Heart right ventricle (tissue), 16 donors: ENCODE measurements around the gene LRRC55. TPM values are rescaled to one million over a fixed set of nuclear protein-coding genes. Genes with fewer than 3 reads are reported as not detected.
A peak's percentile ranks its signal among the peaks of the same experiment; 100 is the strongest.

Source experiments
- ATAC-seq, 8 donors: fragments of 200-7000 bp; cut with Tn5 transposase; one replicate each; pipeline ENCODE4 v1.9.1; 2020; ENCODE audit warnings: mild to moderate bottlenecking in 8 of 8, moderate library complexity in 8 of 8, moderate number of reproducible peaks in 1 of 8
- DNase-seq, 2 donors: peaks; one replicate each; pipeline ENCODE4 v3.0.0-alpha.2; 2020
- H3K27ac ChIP-seq, 10 donors: fragments of 200-600 bp; sonication (generic) in 2 of 10; one replicate each; pipeline versions ENCODE4 v1.5.0 to v1.8.0; 2020 to 2022; ENCODE audit warnings: mild to moderate bottlenecking in 3 of 10
- H3K27me3 ChIP-seq, 7 donors: fragments of 200-600 bp; one replicate each; pipeline ENCODE4 v1.8.0; 2021 to 2022; ENCODE audit warnings: mild to moderate bottlenecking in 2 of 7
- H3K36me3 ChIP-seq, 9 donors: fragments of 200-600 bp; sonication (generic) in 1 of 9; one replicate each; pipeline versions ENCODE4 v1.5.0 to v1.8.0; 2020 to 2022; ENCODE audit warnings: mild to moderate bottlenecking in 2 of 9
- H3K4me1 ChIP-seq, 9 donors: fragments of 200-600 bp; sonication (generic) in 1 of 9; one replicate each; pipeline versions ENCODE4 v1.5.0 to v1.8.0; 2020 to 2022; ENCODE audit warnings: mild to moderate bottlenecking in 4 of 9
- H3K4me3 ChIP-seq, 10 donors: fragments of 200-600 bp; sonication (generic) in 2 of 10; one replicate each; pipeline versions ENCODE4 v1.5.0 to v1.8.0; 2020 to 2022; ENCODE audit warnings: mild to moderate bottlenecking in 7 of 10, moderate library complexity in 2 of 10
- H3K9me3 ChIP-seq, 11 donors: fragments of 200-600 bp in 10 of 11; sonication (generic) in 2 of 11; one replicate each; pipeline versions ENCODE4 v1.5.0 to v1.8.0; 2013 to 2022; ENCODE audit warnings: mild to moderate bottlenecking in 2 of 11, control low read depth in 1 of 11, moderate library complexity in 1 of 11
- CTCF ChIP-seq, 9 donors: fragments of 200-600 bp; sonication (generic) in 2 of 9; IDR thresholded peaks; one replicate each; pipeline versions ENCODE4 v1.5.0 to v1.8.0; 2021 to 2022; ENCODE audit warnings: antibody characterized with exemption in 9 of 9, mild to moderate bottlenecking in 5 of 9, moderate library complexity in 1 of 9
- WGBS, 2 donors: extraction: QIAGEN DNeasy Blood & Tissue Kit; methylation state at CpG; one replicate each; pipeline ENCODE4 v1.1.7; 2013; ENCODE audit warnings: inconsistent platforms in 1 of 2; 5-methylcytosine and 5-hydroxymethylcytosine counted together
- intact Hi-C, 10 donors: fragments of 100-400 bp; cut with DNase I; formaldehyde crosslinking; loops; one replicate each; pipeline versions ENCODE4 v1.11.1 to v1.14.2; 2022
- polyA plus RNA-seq, 2 donors: library from polyadenylated mRNA; stranded (reverse); fragments of 200-250 nt; gene quantifications; one replicate each; pipeline ENCODE4 v1.2.3, GENCODE V29; 2013
- total RNA-seq, 10 donors: library from RNA; stranded (reverse); fragmentation: NEBNext Ultra II Directional in 3 of 10; extraction: Animal tissue kit (Norgen Biotek cat#: 25700) in 3 of 10; gene quantifications; one replicate each; pipeline versions ENCODE4 v1.2.1 to v1.2.4, GENCODE V29; 2021 to 2023
- donor health status: Arrhythmogenic right ventricular cardiomyopathy.
- donor health status: ischemic (EF 13 %, LVEDD 7.1; RV severe dilation, severe dysfunction).
- donor health status: healthy with polysubstance abuse.
- donor health status: DM: no; HTN: yes; CAD: no.
- donor health status: DM: no; HTN: no; CAD: no.
- donor health status: ischemic (EF 25% LVEDD 6.9; RV normal size, moderate dysfunction).
- donor health status: ischemic (EF 25% LVEDD 5.7; RV mildly dilated, moderate dysfunction).
- donor health status: healthy.
- donor health status: DM: yes; HTN: yes; CAD: no.
- donor health status: Ischemic cardiomyopathy.
- donor health status: ischemic (EF 35%, LVEDD 5.7; RV mildly dilated, moderate dysfunction).
- donor health status: nonischemic (EF 11% LVEDD 7.7; RV severe dilation, severe dysfunction).
- donor health status: DM: yes; HTN: yes; CAD: no.
- donor health status: PGD.
- donor health status: ischemic (EF 29% LVEDD 5.4; RV normal size, mild dysfunction).
- donor health status: nonischemic (EF 23%, LVEDD 6.1; RV moderate dilation, normal function).

The LRRC55 gene
- total and polyA plus RNA-seq, 12 donors, result 0.04 to 0.53 (median 0.20) TPM; not detected in 1

- peak overlapping the region; percentile 24 to 66 (median 52) for H3K4me3 ChIP-seq
- peak overlapping the region in 9 of 10 donors; percentile 37 to 89 (median 77) for H3K27ac ChIP-seq
Observed at GRCh38 chr11:57235761-57236703, 54.3 kb downstream of the LRRC55 start.

GRCh38 chr11:57237204-57237681 is 55.5 kb downstream of the LRRC55 start, which contains the start of gene APLNR:
APLNR (minus strand) TSS chr11:57237250; CDS start chr11:57237004, 246 bp downstream.
- Histone ChIP-seq H3K9me3 (no peaks in the 10 kb centered on the region), H3K4me1 (peaks cover 6 to 51% (median 10%) of the 10 kb centered on the region in 9 donors), H3K36me3 (no peaks in the 10 kb centered on the region), H3K27ac (peak within 1 kb of the TSS in 9 of 10 donors; percentile 37 to 89 (median 77)), H3K27me3 (peaks cover 0 to 44% (median 21%) of the 10 kb centered on the region in 7 donors), H3K4me3 (peak within 1 kb of the TSS; percentile 24 to 66 (median 52))
- intact Hi-C loops, result loop anchor here in 1 of 10 donors (5.0 kb wide), 1 partner anchor 35 kb away; no protein-coding TSS in a partner anchor
- DNase-seq (no peak), ATAC-seq (peak; percentile 36 to 77 (median 69))
- WGBS, 2 donors, result 20 to 28% methylated on average over 6 of the region's 6 CpGs
- no peak for TF ChIP-seq CTCF (IDR thresholded peaks at IDR 0.05)

More at GRCh38 chr11:57235761-57236703, 54.3 kb downstream of the LRRC55 start:
- DNase-seq (no peak), ATAC-seq (peak in 4 of 8 donors; percentile 7 to 41 (median 14))
- intact Hi-C loops, result loop anchor here in 1 of 10 donors (5.0 kb wide), 1 partner anchor 34 kb away; no protein-coding TSS in a partner anchor
- no peaks in the 10 kb centered on the region for H3K9me3 ChIP-seq
- 57 to 65% methylated on average over 39 of the region's 39 CpGs for WGBS, 2 donors
- TF ChIP-seq CTCF (IDR thresholded peaks at IDR 0.05), result no peak
- H3K4me1 ChIP-seq, result peaks cover 1 to 51% (median 19%) of the 10 kb centered on the region in 9 donors
- peaks cover 0 to 51% (median 24%) of the 10 kb centered on the region in 7 donors for H3K27me3 ChIP-seq
- no peaks in the 10 kb centered on the region for H3K36me3 ChIP-seq

GRCh38 chr11:57239348-57239747 is 57.6 kb downstream of the LRRC55 start:
- Histone ChIP-seq H3K9me3 (no peaks in the 10 kb centered on the region), H3K27me3 (peaks cover 0 to 31% (median 13%) of the 10 kb centered on the region in 7 donors), H3K36me3 (no peaks in the 10 kb centered on the region), H3K4me3 (no peak overlapping the region), H3K4me1 (peaks cover 5 to 52% (median 15%) of the 10 kb centered on the region in 9 donors), H3K27ac (no peak overlapping the region)
- no peak for DNase-seq
- intact Hi-C loops, result loop anchor here in 1 of 10 donors (5.0 kb wide), 1 partner anchor 37 kb away; no protein-coding TSS in a partner anchor
- TF ChIP-seq CTCF (IDR thresholded peaks at IDR 0.05), result no peak
- ATAC-seq, result no peak
- WGBS, 2 donors, result 48 to 49% methylated on average over 1 of the region's 1 CpG

- no peak for TF ChIP-seq CTCF (IDR thresholded peaks at IDR 0.05)
- no peaks in the 10 kb centered on the region for H3K9me3 ChIP-seq
- H3K27me3 ChIP-seq, result peaks cover 0 to 26% (median 13%) of the 10 kb centered on the region in 7 donors
- H3K4me1 ChIP-seq, result peaks cover 5 to 56% (median 15%) of the 10 kb centered on the region in 9 donors
- intact Hi-C loops, result loop anchor here in 1 of 10 donors (5.0 kb wide), 1 partner anchor 38 kb away; no protein-coding TSS in a partner anchor
- ATAC-seq (no peak), DNase-seq (no peak)
- H3K36me3 ChIP-seq, result no peaks in the 10 kb centered on the region
- WGBS, 2 donors, result 94 to 99% methylated on average over 2 of the region's 2 CpGs
- H3K4me3 ChIP-seq, result no peak overlapping the region
- H3K27ac ChIP-seq, result peak overlapping the region in 1 of 10 donors; percentile 60
Observed at GRCh38 chr11:57240007-57240406, 58.3 kb downstream of the LRRC55 start.
